ENCODE measurements around the gene OPRL1. TPM values are rescaled to one million over a fixed set of nuclear protein-coding genes. Genes with fewer than 3 reads are reported as not detected.

The OPRL1 gene
- total RNA-seq, 1 donor from 2014 or later = 0.75 TPM

DNA sequence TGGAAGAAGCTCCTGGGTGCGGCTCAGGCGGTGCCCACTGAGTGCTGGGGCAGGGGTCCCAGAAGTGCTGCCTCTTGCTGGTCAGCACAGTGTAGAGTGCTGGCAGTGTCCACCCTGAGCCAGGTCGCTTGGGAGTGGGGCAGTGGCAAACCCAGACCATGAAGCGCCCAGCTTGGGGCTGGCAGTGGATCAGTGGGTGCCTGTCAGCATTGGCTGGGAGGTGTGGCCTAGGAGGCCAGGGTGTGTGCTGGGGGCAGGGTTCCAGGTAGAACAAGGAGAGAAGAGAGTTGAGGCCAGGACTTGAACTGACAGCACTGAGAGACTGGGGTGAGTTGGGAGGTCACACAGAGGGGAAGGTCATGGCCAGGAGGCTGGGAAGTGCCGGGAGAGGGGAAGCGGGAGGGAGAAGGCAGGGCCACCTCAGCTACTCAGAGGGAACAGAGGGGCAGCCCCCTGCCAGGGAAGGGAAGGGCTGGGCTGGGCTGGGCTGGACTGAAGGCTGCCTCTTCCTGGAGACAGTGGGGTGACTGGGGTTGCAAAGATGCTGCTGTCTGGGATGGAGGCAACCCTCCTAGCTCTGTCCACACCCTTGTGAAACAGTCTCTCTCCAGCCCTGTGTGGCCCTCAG lies 12.8 kb upstream of the OPRL1 start:
- ATAC-seq (ENCODE audit: poor library complexity) (no peak), DNase-seq (no peak)
- intact Hi-C loops (cut with DNase I) = no loop called here

DNA sequence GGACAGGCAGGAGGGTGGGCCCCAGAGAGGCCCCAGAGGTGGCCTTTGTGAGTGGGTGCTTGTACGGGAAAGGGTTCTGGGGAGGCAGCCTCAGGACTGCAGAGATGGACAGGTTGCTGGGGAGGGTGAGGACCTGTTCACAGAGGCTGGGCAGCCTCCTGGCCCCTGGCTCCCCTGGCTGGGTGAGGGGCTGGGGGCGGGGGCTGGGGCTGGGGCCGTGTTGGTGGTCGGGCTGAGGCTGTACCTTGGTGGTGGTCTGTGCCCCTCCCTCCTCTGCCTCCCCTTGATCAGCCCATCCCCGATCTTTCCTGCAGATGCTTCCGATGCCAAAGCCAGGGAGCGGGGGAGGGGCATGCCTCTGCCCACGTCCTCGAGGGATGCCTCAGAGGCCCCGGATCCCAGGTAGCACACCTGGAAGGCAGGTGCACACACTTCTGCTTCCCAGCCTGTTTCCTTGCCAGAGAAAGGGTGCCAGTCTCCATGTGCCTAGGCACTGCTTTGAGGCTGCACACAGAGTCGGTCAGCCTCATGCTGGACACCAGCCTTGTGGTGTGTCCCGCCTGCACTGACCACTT lies 12.1 kb upstream of the OPRL1 start:
- ATAC-seq (ENCODE audit: poor library complexity) = no peak
- no peak for DNase-seq
- intact Hi-C loops (cut with DNase I) = no loop called here

DNA sequence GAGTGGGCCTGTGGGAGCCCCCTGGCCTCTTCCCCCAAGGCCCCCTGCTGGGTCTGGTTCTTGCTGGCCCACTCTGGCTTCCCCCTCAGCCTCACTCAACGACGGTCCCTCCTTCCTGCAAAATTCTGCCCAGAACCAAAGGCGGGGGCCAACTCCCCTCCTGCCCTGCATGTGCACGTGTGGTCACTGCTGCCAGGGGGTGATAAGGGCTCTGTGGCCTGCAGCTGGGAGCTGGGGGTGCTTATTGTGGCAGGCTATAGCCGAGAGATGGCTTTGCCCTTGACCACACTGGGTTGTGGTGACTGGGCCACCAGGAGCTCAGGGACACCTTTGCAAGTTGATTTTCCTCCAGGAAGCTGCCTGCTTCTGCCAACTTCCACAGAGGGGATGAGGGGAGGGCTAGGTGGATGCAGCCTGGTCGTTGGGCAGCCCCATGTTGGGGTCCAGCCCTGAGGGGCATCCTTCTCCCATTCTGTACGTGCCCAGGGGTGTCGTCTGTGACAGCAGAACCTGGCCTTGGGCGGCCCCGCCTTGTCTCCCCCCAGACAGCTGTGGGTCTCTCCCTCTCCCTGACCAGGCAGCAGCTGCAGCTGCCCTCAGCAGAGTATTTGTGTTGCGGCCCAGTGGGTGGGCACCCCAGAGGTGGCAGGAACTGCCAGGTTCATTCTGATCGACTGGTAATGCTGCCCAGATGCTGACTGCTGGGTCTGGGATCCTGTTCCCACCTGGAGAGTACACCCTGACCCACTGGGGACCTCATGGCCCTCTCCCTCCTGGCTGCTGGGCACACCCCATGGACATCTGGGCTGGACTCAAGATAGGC lies 11.3 kb upstream of the OPRL1 start:
- intact Hi-C loops (cut with DNase I) = no loop called here
- ATAC-seq (ENCODE audit: poor library complexity) (no peak), DNase-seq (no peak)

DNA sequence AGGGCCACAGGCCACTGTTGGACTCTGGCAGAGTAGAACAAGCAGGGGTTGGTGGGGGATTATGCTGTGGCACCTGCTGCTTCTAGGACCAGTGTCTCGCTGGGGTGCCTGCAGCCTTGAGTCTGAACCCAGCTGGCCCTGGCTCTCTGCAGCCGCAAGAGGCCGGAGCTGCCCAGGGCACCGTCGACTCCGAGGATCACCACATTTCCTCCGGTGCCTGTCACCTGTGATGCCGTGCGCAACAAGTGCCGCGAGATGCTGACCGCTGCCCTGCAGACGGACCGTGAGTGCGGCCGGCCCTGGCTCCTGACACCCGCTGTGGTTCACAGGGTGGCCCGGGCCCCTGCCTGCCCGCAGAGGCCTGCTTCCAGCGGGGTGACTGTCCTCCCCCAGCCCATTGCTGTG lies 10.7 kb upstream of the OPRL1 start:
- intact Hi-C loops (cut with DNase I) = no loop called here
- ATAC-seq (ENCODE audit: poor library complexity) (no peak), DNase-seq (no peak)

DNA sequence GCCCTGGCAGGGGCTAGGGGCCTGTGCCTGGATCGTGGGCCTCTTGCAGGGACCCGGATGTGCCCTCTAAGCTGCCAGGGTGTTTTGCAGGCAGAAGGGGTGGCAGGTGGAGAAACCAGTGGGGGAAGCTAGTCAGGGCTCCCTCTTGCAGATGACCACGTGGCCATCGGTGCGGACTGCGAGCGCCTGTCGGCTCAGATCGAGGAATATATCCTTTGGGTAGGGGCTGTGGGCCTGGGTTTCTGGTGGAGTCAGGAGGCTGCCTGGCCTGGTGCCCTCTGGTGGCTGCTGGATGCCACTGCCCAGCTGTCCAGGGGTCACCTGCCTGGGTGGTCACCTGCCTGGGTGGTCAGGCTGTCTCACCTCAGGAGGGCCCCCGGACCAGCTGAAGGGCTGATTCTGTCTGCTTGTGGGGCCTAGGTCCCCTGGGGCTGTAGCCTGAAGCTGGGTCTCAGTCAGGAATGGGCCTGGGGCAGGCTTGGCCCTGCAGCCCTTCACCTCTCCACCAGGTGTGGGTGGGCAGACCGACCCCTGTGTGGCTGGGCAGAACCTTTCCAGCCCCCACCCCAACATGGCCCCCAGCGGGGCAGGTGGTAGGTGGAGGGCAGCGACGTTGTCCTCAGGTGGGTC lies 10.2 kb upstream of the OPRL1 start:
- ATAC-seq (ENCODE audit: poor library complexity) (no peak), DNase-seq (no peak)
- intact Hi-C loops (cut with DNase I) = no loop called here

DNA sequence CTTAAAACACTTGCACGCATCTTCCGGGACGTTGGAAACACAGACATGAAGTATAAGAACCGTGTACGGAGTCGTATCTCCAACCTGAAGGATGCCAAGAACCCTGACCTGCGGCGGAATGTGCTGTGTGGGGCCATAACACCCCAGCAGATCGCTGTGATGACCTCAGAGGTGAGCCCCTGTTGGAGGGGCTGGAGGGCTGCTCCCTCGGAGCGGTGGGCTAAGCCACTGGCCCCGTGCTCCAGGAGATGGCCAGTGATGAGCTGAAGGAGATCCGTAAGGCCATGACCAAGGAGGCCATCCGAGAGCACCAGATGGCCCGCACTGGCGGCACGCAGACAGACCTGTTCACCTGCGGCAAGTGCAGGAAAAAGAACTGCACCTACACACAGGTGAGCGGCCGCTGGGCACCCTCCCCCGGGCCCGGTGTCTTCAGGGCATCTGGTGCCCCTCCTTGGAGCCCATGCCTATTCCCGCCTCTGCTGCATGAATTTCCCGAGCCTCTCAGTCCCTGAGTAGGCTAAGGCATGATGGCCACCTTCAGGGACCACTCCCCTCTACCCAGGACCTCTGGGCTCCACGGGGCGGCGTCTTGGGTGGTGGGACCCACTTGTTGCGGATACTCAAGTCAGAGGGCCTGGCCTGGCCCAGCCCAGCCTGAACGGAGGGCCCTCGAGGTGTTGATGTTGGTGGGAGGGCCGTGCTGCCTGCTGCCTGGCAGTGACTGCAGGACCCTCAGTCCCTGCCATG lies 9.5 kb upstream of the OPRL1 start:
- intact Hi-C loops (cut with DNase I) = no loop called here
- ATAC-seq (ENCODE audit: poor library complexity) (no peak), DNase-seq (no peak)

DNA sequence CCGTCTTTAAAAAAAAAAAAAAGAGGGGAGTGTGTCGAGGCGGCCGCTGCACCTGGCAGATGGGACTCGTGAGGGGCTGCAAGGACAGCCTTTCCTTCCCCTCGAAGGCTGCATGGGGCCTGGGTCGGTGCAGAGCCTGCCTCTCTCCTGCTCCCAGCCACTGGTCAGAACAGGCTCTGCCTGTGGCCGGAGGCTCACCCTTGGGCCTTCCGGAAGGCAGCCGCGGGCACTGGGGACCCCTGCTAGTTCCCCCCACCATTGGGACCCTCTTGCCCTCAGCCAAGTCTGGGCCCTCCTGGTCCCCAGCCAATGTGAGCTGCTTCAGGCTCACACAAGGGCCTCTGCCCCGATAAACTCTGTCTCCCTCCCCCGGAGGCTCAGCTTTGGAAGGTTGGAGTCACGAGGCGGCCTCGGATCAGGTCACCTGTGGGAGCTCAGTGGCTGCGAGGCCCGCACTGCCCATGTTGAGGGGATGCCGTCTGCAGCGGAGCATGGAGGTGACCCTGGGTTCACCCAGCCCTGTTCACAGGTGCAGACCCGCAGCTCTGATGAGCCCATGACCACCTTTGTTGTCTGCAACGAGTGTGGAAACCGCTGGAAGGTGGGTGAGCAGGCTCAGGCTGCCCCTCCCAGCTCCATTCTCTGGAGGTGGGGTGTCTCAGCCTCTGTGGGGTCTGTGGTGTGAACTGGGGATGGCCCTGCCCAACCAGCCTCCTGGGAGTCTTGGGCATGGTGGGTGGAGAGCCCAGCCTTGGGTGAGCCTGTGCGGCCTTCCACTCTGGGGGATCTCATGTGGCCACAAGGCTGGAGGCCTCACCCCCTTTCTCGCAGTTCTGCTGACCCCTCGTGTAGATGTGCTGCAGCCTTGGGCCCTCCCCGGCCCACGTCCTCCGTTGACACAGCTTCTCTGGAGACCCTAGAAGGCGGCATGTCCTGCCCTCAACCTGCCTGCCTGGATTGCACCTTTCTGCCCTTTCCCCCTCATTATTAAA lies 8.2 kb upstream of the OPRL1 start:
- ATAC-seq (ENCODE audit: poor library complexity) (no peak), DNase-seq (no peak)
- intact Hi-C loops (cut with DNase I) = no loop called here

DNA sequence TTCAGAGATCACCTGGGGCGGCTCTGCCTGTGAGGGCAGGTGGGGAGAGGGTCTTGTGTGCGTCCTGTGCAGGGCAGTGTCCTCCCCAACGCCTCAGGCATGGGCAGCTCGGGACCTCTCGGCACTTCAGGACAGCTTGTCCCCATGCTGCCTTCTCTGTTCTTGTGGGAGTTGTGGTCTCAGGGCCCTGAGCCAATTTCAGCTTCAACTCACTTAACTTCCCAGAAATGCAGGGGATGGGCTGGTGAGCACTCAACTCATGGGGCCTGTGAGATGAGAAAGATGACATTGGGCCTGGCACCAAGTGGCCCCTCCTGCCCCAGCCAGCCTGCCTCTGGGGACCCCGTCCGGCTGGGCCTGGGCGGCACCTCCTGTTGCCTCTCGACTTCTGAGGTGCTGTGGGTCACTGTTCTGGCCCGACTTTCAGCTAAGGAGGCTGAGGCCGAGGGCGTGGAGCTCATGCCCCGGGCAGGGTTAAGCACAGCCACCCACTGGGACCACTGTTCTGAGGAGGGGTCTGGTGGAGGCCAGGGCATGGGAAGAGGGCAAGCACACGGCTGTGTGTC lies 7.3 kb upstream of the OPRL1 start:
- ATAC-seq (ENCODE audit: poor library complexity) (no peak), DNase-seq (no peak)
- intact Hi-C loops (cut with DNase I) = no loop called here

DNA sequence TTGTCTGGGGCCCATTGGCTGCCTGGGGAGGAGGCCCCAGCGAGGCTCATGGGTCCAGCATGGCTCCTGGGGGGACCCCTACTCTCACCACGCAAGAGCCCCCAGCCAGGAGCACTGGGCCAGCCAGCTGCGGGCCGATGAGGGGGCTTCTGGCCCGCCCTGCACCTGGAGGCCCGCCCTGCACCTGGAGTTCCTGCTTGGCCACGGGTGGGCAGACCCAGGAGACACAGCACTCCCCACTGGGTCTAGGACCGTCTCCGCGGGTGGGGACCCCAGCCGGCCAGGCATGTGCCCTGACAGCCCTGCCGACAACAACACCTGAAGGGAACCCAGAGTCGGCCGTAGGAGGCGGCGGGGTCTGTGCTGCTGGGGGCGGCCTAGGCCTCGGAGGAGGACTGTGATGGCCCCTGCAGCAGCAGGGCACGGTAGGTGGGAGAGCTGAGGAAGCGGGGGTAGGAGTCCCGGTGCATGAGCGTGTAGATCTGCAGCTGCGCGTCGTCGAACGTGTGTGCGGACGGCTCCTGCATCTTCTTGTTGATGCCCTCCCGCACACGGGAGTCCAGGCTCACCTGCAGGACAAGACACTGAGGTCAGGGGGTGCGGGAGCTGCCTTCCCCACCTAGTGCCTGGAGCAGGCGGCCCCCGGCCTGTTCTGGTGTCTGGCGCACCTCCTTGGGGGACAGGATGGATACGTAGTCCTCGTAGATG lies 6.3 kb upstream of the OPRL1 start:
- intact Hi-C loops (cut with DNase I) = no loop called here
- DNase-seq (no peak), ATAC-seq (ENCODE audit: poor library complexity) (no peak)

DNA sequence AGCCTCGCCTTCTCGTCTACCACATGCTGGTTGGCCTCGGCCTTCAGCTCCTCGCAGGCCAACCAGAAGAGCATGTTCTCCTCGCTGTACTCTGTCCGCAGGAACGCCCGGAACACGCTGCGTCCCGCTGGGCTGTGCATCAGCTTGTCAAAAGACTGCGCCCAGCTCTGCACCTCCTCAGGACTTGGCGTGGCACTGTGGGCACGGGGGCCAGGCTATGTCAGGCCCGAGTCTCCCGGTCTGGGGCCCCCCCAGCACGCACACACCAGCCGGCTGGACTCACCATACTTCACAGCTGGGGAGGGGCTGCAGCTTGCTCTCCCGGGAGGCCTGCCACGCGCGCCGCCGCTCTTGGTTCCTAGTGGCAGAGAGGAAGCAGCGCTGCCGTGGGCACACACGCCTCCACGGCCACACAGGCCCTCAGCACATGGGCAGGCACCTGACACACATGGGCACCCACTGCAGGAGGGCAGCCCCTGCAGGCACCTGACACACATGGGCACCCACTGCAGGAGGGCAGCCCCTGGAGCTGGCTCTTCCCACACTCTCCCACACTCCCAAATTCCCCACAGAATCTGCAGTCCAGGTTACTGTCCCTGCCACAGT lies 5.6 kb upstream of the OPRL1 start:
- ATAC-seq (ENCODE audit: poor library complexity) = no peak
- intact Hi-C loops (cut with DNase I) = no loop called here
- DNase-seq = no peak

DNA sequence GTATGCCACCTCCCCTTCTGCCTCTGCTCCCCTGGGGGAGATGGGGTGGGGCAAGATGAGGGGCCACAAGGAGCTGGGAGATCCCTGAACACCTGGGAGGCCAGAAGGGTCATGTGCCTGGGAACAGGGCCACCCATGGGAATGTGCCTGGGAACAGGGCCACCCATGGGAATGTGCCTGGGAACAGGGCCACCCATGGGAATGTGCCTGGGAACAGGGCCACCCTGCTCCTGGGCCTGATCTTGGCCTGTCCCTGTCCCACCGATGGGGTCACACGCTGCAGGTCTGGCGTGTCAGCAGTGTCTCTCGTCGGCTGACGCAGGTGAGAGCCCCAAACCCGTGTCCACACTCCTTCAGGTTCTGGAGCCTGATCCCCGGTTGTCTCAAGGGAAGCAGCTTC lies 4.9 kb upstream of the OPRL1 start:
- intact Hi-C loops (cut with DNase I) = no loop called here
- ATAC-seq (ENCODE audit: poor library complexity) (no peak), DNase-seq (no peak)

DNA sequence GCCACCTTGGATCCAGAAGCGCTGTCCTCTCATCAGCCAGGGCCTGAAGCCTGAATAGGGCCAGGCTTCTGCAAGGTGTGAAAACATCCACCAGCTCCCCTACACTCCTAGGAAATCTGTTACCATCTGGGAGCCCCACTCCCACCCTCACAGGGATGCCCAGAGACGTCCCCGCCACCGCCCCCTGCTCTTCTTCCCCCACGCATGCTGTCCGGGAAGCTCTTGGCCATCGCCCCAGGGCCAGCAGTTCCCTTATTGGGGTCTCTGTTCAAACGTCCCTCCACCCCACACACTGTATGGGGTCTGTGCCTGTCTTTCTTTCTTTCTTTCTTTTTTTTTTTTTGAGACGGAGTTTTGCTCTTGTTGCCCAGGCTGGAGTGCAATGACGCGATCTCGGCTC lies 4.3 kb upstream of the OPRL1 start:
- ATAC-seq (ENCODE audit: poor library complexity) (no peak), DNase-seq (no peak)
- intact Hi-C loops (cut with DNase I) = no loop called here

DNA sequence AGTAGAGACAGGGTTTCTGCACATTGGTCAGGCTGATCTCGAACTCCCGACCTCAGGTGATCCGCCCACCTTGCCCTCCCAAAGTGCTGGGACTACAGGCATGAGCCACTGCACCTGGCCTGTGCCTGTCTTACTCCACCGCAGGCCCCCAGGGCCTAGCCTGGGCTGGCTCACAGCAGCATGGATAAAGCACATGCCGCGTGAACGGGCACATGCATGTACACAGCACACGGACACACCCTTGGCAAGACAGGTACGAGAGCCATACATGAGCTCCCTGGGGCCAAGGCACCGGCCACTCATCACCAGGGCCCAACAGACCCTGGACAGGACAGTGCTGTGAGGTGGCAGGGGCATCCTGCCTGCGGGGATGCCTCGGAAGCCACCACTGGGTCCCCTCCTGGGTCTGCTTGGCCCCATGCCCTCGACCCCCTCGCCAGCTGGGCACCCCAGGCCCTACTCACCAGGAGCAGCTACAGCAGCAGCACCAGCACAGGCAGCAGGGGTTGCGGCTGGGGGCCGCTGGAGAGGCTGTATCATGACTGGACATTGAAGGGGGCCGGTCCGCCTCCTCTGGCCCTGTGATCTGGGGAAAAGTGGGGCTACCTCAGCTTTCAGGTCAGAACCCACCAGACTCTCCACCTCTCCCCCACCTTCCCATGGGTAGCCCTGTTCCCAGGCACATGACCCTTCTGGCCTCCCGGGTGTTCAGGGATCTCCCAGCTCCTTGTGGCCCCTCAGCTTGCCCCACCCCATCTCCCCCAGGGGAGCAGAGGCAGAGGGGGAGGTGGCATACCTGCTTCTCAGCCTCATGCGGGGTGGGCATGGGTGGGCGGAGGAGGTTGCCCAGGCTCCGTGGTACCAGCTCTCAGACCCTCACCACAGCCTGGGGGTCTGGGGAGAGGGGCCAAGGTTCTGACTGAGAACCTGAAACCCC lies 3.6 kb upstream of the OPRL1 start:
- DNase-seq (no peak), ATAC-seq (ENCODE audit: poor library complexity) (no peak)
- intact Hi-C loops (cut with DNase I) = no loop called here

DNA sequence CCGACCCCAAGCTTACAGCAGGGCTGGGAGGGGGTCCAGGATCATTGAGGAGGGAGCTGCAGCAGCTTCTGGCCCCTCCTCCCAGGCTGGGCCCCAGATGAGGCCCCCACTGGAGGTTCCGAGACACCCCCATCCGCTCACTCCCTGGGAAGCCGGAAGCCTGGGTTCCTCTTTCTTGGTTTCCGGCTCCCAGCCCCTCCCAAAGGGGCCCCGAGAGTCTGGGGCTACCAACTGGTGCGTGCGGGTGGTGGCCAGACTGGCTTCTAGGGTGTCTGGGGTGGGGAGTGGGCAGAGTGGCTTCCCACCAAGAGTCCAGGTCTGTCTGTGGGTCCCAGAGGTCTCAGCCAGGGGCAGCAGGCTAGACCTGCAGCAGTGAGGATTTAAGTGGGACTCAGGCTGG lies 2.8 kb upstream of the OPRL1 start:
- DNase-seq (peak; percentile 71), ATAC-seq (ENCODE audit: poor library complexity) (no peak)
- intact Hi-C loops (cut with DNase I) = no loop called here

DNA sequence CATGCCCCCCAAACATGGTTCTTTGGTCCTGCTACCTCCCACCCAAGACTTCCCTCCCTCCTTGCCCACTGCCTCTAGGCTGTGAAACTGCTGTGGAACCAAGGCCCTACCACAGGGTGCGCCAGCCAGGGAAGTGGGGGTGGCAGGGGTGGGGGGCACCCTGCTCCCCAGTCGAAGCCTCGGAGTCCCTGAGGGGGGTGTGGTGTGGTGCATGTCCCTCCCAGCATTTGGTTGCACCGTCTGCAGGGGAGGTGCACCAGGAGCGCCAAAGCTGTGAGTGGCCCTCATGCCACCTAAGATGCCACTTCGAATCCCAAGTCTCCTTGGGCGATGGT lies 2.4 kb upstream of the OPRL1 start:
- intact Hi-C loops (cut with DNase I) = no loop called here
- ATAC-seq (ENCODE audit: poor library complexity) = no peak
- DNase-seq = no peak
